T-helper 2 cell treated with Interferon-gamma antibody and Interleukin-4, amounts not matched to agents 100 ng/mL and 5 ng/mL, for 36 hours (primary cell): ENCODE data around the gene RGS7. TPM values are rescaled to one million over a fixed set of nuclear protein-coding genes. Genes with fewer than 3 reads are reported as not detected.
"Not testable (repeated sequence)": the region's sequence is repeated elsewhere in the genome, so short reads cannot be mapped to it uniquely, and the experiment has no call there.

Source experiments
- intact Hi-C: fragments of 100-400 bp; cut with micrococcal nuclease; formaldehyde crosslinking; loops from one replicate; pipeline ENCODE4 v1.15.1; 2023
- total RNA-seq: library from RNA; stranded (reverse); gene quantifications from 2 replicates; pipeline ENCODE4 v1.2.3, GENCODE V29; 2022

Gene RGS7
- total RNA-seq, 1 donor from 2014 or later = not detected

GRCh38 chr1:240794046-240794843, 562.8 kb downstream of the RGS7 start:
- intact Hi-C loops = no loop called here

GRCh38 chr1:240792915-240793529, 564.0 kb downstream of the RGS7 start:
- intact Hi-C loops = no loop called here

GRCh38 chr1:240790856-240791255, 566.1 kb downstream of the RGS7 start:
- intact Hi-C loops = no loop called here

GRCh38 chr1:240786880-240787279, 570.1 kb downstream of the RGS7 start:
- intact Hi-C loops = no loop called here

GRCh38 chr1:240784776-240785175, 572.2 kb downstream of the RGS7 start:
- intact Hi-C loops = no loop called here

GRCh38 chr1:240783728-240784137, 573.3 kb downstream of the RGS7 start:
- intact Hi-C loops = not testable (repeated sequence)

GRCh38 chr1:240776237-240776636, 580.8 kb downstream of the RGS7 start:
- intact Hi-C loops = no loop called here

- intact Hi-C loops = no loop called here
These were observed 584.9 kb downstream of the RGS7 start for GRCh38 chr1:240772131-240772530.

GRCh38 chr1:240771450-240771849, 585.6 kb downstream of the RGS7 start:
- intact Hi-C loops = no loop called here

- intact Hi-C loops = no loop called here
These were observed 588.0 kb downstream of the RGS7 start for GRCh38 chr1:240768979-240769378.

- intact Hi-C loops = no loop called here
These were observed 590.2 kb downstream of the RGS7 start for GRCh38 chr1:240766831-240767230.

- intact Hi-C loops = no loop called here
These were observed 591.2 kb downstream of the RGS7 start for GRCh38 chr1:240765732-240766363.

- intact Hi-C loops = no loop called here
These were observed 593.2 kb downstream of the RGS7 start for GRCh38 chr1:240763771-240764170.

- intact Hi-C loops = not testable (repeated sequence)
These were observed 593.9 kb downstream of the RGS7 start for GRCh38 chr1:240763095-240763494.

GRCh38 chr1:240762471-240762987, 594.5 kb downstream of the RGS7 start:
- intact Hi-C loops = not testable (repeated sequence)

- intact Hi-C loops = not testable (repeated sequence)
These were observed 598.2 kb downstream of the RGS7 start for GRCh38 chr1:240758777-240759176.

- intact Hi-C loops = no loop called here
These were observed 598.7 kb downstream of the RGS7 start for GRCh38 chr1:240758296-240758695.

GRCh38 chr1:240747907-240748306, 609.1 kb downstream of the RGS7 start:
- intact Hi-C loops = no loop called here

- intact Hi-C loops = no loop called here
These were observed 613.3 kb downstream of the RGS7 start for GRCh38 chr1:240743705-240744104.

- intact Hi-C loops = no loop called here
These were observed 617.3 kb downstream of the RGS7 start for GRCh38 chr1:240739754-240740153.

GRCh38 chr1:240739139-240739538, 617.9 kb downstream of the RGS7 start:
- intact Hi-C loops = no loop called here

GRCh38 chr1:240737766-240738265, 619.2 kb downstream of the RGS7 start:
- intact Hi-C loops = no loop called here
